Lung (tissue), 12 donors: ENCODE data around the gene ZMAT5. TPM values are rescaled to one million over a fixed set of nuclear protein-coding genes. Genes with fewer than 3 reads are reported as not detected.

Experiments
- ATAC-seq: fragments of 200-7000 bp; cut with Tn5 transposase; one replicate; pipeline ENCODE4 v1.9.1; 2020; ENCODE audit warnings: moderate number of reproducible peaks; ENCODE audit not compliant: insufficient read depth, low FRiP score
- DNase-seq, 3 donors: peaks; one replicate each; pipeline ENCODE4 v3.0.0-alpha.2; 2013 to 2017
- H3K27ac ChIP-seq, 2 donors: one replicate each; pipeline ENCODE4 v1.5.1; 2013; ENCODE audit warnings: mild to moderate bottlenecking in 2 of 2, moderate library complexity in 2 of 2, control low read depth in 1 of 2, inconsistent platforms in 1 of 2, low read depth in 1 of 2, low read length in 1 of 2
- H3K27me3 ChIP-seq, 3 donors: one replicate each; pipeline ENCODE4 v1.5.1; 2013; ENCODE audit warnings: low read length in 2 of 3; ENCODE audit not compliant: control insufficient read depth in 3 of 3, insufficient read depth in 3 of 3
- H3K36me3 ChIP-seq, 4 donors: one replicate each; pipeline ENCODE4 v1.5.1; 2013; ENCODE audit warnings: low read length in 4 of 4, mild to moderate bottlenecking in 1 of 4, moderate library complexity in 1 of 4; ENCODE audit not compliant: control insufficient read depth in 4 of 4, insufficient read depth in 4 of 4
- H3K4me1 ChIP-seq, 5 donors: one replicate each; pipeline ENCODE4 v1.5.1; 2013; ENCODE audit warnings: low read length in 5 of 5, mild to moderate bottlenecking in 2 of 5, moderate library complexity in 1 of 5; ENCODE audit not compliant: control insufficient read depth in 5 of 5, insufficient read depth in 5 of 5
- H3K4me3 ChIP-seq: one replicate; pipeline ENCODE4 v1.5.1; 2013; ENCODE audit warnings: mild to moderate bottlenecking, control low read depth, moderate library complexity
- H3K9ac ChIP-seq, 2 donors: one replicate each; pipeline ENCODE4 v1.5.1; 2013; ENCODE audit warnings: low read length in 2 of 2, control low read depth in 1 of 2; ENCODE audit not compliant: insufficient read depth in 1 of 2
- H3K9me3 ChIP-seq, 4 donors: one replicate each; pipeline ENCODE4 v1.5.1; 2013; ENCODE audit warnings: low read length in 3 of 4, mild to moderate bottlenecking in 1 of 4, moderate library complexity in 1 of 4; ENCODE audit not compliant: control insufficient read depth in 4 of 4, insufficient read depth in 3 of 4
- WGBS, 2 donors: extraction: QIAGEN DNeasy Blood & Tissue Kit; methylation state at CpG; one replicate each; pipeline ENCODE4 v1.1.7; 2013; 5-methylcytosine and 5-hydroxymethylcytosine counted together
- polyA plus RNA-seq, 2 donors: library from polyadenylated mRNA; stranded (reverse); fragments of 200-250 nt; gene quantifications; one replicate each; pipeline ENCODE4 v1.2.1, GENCODE V29; 2013
- total RNA-seq, 2 donors: library from RNA; depleted of rRNA in 1 of 2; stranded (reverse); fragments of >200 nt in 1 of 2; gene quantifications; one replicate each; pipeline ENCODE4 v1.2.1, GENCODE V29; 2014 to 2021
- TF ChIP-seq, protein P1 (sequence below): IDR thresholded peaks from 2 replicates; pipeline ENCODE4 v1.5.1; 2012; ENCODE audit warnings: mild to moderate bottlenecking; ENCODE audit errors: control extremely low read depth, extremely low read depth
- donor health status: control.
- donor health status: control.
- donor health status: Bipolar disorder and iron deficiency.
- donor health status: healthy.
- donor health status: DM: yes; HTN: yes; CAD: no.

ZMAT5 gene
- total and polyA plus RNA-seq, 4 donors = 11.2 to 32.5 (median 25.4) TPM

DNA sequence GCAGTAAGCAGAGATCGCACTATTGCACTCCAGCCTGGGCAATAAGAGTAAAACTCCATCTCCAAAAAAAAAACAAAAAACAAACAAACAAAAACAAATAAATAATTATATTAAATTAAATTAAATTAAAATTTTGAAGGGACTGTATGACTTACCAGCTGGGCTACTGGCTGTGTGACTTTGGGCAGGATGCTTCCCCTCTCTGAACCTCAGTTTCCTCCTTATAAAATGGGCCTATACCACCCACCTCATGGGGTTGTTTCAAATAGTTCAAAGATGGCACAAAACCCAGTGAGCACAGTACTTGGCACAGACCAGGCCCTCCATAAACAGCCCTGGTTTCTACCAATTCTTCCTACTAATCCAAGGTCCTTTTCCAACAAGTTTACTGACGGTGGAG lies 36.4 kb upstream of the ZMAT5 start:
- H3K4me1 ChIP-seq = peaks cover 0 to 15% (median 7%) of the 10 kb centered on the region in 5 donors
- no peaks in the 10 kb centered on the region for H3K9me3 ChIP-seq
- H3K4me3 ChIP-seq = no peak overlapping the region
- H3K9ac ChIP-seq = no peak overlapping the region
- H3K36me3 ChIP-seq = peaks cover 35 to 60% (median 48%) of the 10 kb centered on the region in 4 donors
- no peak overlapping the region for H3K27ac ChIP-seq
- ATAC-seq (no peak), DNase-seq (no peak)
- TF ChIP-seq, protein P1, sequence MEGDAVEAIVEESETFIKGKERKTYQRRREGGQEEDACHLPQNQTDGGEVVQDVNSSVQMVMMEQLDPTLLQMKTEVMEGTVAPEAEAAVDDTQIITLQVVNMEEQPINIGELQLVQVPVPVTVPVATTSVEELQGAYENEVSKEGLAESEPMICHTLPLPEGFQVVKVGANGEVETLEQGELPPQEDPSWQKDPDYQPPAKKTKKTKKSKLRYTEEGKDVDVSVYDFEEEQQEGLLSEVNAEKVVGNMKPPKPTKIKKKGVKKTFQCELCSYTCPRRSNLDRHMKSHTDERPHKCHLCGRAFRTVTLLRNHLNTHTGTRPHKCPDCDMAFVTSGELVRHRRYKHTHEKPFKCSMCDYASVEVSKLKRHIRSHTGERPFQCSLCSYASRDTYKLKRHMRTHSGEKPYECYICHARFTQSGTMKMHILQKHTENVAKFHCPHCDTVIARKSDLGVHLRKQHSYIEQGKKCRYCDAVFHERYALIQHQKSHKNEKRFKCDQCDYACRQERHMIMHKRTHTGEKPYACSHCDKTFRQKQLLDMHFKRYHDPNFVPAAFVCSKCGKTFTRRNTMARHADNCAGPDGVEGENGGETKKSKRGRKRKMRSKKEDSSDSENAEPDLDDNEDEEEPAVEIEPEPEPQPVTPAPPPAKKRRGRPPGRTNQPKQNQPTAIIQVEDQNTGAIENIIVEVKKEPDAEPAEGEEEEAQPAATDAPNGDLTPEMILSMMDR = no peak
- no peaks in the 10 kb centered on the region for H3K27me3 ChIP-seq
- 99 to 100% methylated on average over 2 of the region's 2 CpGs for WGBS, 2 donors

DNA sequence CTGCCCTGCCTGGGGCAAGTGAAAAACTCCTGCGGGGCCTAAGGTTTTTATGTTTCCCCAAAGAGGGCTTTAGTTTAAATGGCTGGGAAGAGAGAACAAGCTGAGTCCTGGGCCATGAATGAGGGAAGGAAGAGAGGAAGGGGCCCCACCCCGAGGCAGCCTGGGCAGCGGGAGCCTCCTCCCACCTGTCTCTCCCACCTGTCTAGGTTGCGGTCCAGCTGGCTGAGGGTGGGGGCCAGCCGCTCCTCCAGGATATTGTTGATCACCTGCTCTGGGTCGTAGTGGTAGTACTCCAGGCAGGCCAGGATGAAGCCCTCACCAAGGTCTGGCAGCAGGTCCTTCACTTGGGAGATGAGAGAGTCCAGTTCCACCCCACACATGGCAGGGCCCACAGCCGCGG lies 35.0 kb upstream of the ZMAT5 start:
- Histone ChIP-seq H3K9ac (no peak overlapping the region), H3K9me3 (no peaks in the 10 kb centered on the region), H3K27ac (peak overlapping the region in 1 of 2 donors; percentile 80), H3K4me3 (no peak overlapping the region), H3K4me1 (peaks cover 0 to 15% (median 7%) of the 10 kb centered on the region in 5 donors), H3K27me3 (no peaks in the 10 kb centered on the region), H3K36me3 (peaks cover 26 to 53% (median 44%) of the 10 kb centered on the region in 4 donors)
- DNase-seq = no peak
- no peak for ATAC-seq
- 79 to 88% methylated on average over 8 of the region's 8 CpGs for whole genome bisulfite sequencing, 2 donors
- TF ChIP-seq, protein P1 = no peak

DNA sequence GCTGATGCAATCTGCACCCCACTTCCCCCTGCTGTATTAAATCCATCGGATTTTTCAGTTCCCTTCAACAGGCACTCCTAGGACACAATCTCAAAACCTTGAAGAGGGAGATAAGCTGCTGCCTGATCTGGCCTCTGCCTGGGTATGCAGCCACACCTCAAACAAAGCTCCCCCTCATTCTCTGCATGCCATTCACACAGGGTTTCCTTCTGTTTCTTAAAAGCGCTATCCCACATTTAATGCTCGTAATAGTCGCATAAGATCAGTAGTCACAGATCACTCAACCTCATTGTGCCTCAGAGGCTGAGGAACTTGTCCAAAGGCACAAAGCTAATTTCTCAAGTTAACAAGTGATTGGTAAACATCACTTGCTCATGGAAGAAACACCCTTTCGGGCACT lies 34.3 kb upstream of the ZMAT5 start:
- TF ChIP-seq, protein P1 = no peak
- peak overlapping the region in 1 of 2 donors; percentile 80 for H3K27ac ChIP-seq
- no peaks in the 10 kb centered on the region for H3K9me3 ChIP-seq
- DNase-seq (peak in 2 of 3 donors; percentile 24 to 40), ATAC-seq (no peak)
- H3K36me3 ChIP-seq = peaks cover 21 to 53% (median 43%) of the 10 kb centered on the region in 4 donors
- H3K9ac ChIP-seq = no peak overlapping the region
- H3K4me1 ChIP-seq = peaks cover 0 to 15% (median 7%) of the 10 kb centered on the region in 5 donors
- H3K27me3 ChIP-seq = no peaks in the 10 kb centered on the region
- 63 to 77% methylated on average over 5 of the region's 5 CpGs for whole genome bisulfite sequencing, 2 donors
- H3K4me3 ChIP-seq = no peak overlapping the region

DNA sequence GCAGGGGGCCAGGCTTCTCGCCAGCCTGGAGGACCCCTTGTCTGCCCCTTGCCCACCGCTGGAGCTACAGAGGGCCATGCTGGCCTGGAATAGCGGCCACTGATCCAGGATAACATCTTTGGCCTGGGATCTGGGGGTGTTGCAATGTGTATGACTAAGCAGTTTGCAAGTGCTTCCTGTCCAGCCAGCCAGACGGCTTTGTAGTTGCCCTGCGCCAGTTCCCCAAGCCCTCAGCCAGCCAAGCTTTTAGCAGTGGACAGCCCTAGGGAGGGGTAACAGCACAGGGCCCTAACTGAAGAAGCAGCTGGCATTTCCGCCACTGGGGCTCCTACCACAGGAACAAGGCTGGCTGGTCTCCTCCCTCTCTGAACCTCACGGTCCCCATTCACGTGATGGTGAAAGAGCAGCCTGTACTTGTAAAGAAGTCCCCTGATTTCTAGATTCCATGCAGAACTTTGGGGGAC lies 32.4 kb upstream of the ZMAT5 start:
- Histone ChIP-seq H3K36me3 (peaks cover 17 to 43% (median 33%) of the 10 kb centered on the region in 4 donors), H3K4me1 (peaks cover 0 to 15% (median 7%) of the 10 kb centered on the region in 5 donors), H3K27me3 (no peaks in the 10 kb centered on the region), H3K27ac (peak overlapping the region in 1 of 2 donors; percentile 92), H3K9me3 (no peaks in the 10 kb centered on the region), H3K4me3 (no peak overlapping the region), H3K9ac (no peak overlapping the region)
- 22 to 24% methylated on average over 8 of the region's 8 CpGs for WGBS, 2 donors
- DNase-seq (peak; percentile 48 to 76 (median 64)), ATAC-seq (peak; percentile 87)
- TF ChIP-seq, protein P1 = no peak
